Medulla oblongata (tissue), 1 donor: Measurements from ENCODE around the gene IL13.

Experiments used
- DNase-seq: peaks from one replicate; pipeline ENCODE4 v3.0.0-alpha.2; 2015; ENCODE audit errors: extremely low spot score

IL13 gene

GRCh38 chr5:132669966-132670882, 12.3 kb downstream of the IL13 start:
- DNase-seq: no peak

GRCh38 chr5:132671000-132671399, 13.0 kb downstream of the IL13 start:
- no peak for DNase-seq

DNA sequence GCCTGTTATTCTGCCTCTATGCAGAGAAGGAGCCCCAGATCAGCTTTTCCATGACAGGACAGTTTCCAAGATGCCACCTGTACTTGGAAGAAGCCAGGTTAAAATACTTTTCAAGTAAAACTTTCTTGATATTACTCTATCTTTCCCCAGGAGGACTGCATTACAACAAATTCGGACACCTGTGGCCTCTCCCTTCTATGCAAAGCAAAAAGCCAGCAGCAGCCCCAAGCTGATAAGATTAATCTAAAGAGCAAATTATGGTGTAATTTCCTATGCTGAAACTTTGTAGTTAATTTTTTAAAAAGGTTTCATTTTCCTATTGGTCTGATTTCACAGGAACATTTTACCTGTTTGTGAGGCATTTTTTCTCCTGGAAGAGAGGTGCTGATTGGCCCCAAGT, 15.5 kb downstream of the IL13 start:
- no peak for DNase-seq

DNA sequence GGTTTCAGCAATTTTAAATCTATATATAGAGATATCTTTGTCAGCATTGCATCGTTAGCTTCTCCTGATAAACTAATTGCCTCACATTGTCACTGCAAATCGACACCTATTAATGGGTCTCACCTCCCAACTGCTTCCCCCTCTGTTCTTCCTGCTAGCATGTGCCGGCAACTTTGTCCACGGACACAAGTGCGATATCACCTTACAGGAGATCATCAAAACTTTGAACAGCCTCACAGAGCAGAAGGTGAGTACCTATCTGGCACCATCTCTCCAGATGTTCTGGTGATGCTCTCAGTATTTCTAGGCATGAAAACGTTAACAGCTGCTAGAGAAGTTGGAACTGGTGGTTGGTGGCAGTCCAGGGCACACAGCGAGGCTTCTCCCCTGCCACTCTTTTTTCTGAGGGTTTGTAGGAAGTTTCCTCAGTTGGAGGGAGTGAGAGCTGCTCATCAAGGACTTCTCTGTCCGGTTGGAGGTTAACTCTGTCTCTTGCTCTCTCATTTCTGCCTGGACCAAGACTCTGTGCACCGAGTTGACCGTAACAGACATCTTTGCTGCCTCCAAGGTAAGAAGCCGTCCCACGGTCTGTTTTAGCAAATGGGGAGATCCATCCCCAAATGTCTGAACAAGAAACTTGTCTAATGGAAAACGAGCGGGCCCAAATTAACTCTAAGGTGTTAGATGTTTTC, 16.1 kb downstream of the IL13 start, which contains the start of gene IL4:
Gene IL4 (plus strand): TSS at position 51 of the 692 bp plus-strand sequence. CDS start 62 bp downstream, at position 113.
- no peak for DNase-seq

DNA sequence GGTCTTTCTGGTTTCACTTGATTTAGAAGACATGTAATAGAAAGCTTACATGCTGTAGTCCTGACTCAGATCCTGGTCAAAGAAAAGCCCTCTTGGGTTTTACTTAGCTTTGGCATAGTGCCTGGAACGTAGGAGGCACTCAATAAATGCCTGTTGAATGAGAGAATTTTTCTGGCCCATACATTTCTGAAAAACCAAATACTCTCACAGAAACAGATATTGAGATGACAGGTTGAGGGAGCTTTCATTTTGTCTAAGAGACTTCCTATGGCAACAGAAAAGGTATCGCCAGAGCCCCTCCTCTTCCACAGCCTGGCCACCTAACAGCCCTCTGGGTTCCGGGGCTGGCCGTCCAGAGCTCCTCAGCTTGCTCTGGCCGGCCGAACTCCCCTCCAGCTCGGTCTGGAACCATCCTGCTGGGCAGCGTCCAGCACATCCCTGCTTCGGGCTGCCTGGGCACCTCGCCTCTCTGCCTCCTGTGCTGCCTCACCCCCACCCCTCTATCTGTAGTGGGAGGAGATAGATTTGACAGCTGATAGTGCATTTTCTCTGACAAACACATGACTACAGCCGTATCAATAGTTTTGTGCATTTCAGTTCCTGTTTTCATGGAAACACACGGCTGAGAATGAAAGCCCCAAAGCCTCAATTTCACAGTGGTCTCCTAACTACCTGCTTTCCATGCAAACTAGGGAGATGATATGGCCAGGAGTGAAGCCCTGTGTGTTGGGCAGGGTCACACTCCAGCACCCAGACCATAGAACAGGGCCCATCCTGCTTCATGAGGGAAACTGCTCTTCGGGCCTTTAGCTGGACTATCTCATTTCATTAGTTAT, 16.9 kb downstream of the IL13 start:
- DNase-seq: no peak

GRCh38 chr5:132675936-132676689, 18.1 kb downstream of the IL13 start:
- DNase-seq: no peak

GRCh38 chr5:132677191-132677590, 19.2 kb downstream of the IL13 start:
- DNase-seq: no peak

DNA sequence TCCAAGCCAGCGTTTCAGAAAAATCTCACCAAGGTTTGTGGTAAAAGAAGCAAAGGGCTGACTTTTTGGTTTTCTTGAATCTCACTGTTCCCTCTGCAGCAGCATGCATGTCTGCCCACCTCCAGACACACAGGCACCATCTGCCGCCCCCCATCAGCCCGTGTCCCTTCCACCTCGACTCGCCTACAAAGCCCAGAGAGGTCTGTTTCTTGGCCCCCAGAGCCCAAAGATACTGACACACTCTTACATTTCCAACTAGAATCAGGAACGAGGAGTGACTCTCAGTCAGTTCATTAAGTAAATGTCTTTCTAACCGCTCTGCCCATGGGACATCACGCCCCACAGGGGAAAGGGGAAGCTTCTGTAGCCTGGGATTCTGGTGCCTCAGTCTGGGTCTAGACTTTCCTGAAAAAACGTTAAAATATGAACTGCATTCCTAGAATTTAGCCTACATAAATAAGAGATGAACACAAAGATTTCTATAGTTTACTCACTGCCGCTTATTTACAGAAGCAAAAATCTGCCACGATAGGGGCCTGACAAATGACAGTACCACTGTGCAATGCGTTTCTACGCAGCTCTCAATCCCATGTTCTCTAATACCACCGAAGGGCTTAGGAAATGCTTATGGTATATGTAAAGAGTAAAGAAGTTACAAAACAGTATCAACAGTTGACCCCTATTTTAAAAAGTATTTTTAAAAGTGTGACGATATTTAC, 19.9 kb downstream of the IL13 start:
- no peak for DNase-seq

DNA sequence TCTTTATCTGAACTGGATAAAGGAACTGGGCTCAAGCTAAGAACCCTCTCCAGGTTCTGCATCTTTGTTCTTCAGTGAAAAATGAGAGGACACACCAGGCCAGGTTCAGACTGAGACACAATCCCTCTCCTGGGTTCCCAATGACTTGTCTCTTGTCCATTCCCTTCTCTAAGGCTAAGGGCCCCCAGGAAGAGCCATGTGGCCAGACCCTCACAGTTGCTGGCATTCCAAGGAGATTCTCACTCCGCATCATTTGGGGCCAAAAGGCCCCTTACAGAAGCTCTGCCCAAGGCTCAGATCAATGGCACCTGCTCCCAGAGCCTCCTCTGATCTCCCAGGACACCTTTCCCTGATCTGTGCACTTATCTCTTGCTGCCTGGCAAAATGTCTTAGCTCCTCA, 20.8 kb downstream of the IL13 start:
- no peak for DNase-seq

DNA sequence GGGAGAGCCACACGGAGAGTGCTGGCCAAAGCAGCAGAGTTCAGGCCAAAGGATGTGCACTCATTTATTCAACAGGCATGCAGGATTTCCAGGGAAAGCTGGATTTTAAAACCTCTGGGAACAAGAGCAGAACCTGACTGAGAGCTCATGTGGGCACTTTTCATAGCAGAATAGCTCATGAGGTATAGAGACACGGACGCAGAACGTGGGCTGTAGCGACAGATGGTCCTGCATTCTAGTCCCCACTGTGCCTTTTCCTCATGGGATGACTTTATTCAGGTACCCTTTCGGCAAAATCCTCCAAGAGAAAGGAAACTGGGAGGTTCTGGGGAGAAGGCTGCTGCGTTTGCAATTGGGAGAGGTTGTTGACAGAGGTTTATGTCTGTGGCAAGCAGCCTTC, 21.2 kb downstream of the IL13 start:
- no peak for DNase-seq

DNA sequence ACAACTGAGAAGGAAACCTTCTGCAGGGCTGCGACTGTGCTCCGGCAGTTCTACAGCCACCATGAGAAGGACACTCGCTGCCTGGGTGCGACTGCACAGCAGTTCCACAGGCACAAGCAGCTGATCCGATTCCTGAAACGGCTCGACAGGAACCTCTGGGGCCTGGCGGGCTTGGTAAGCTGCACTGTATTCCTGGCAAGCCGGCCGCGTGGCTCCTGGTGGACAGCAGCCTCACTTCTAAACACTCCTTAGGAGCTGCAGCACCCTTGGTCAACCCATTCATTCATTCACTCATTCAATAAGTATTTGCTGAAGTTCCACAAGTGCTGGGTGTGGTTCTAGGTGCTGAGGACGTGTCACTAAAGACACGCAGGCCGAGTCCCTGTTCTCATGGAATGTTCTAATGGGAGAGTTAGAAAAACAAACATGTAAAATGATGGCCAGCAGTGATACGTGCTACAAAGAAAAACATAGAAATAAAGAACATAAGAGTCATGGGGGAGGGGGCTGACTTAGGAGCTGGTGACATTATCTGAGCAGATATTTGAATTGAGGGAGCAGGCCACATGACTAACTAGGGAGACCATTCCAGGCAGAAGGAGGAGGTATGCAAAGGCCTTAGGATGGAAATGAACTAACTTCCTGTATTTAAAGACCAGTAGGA, 21.9 kb downstream of the IL13 start:
- no peak for DNase-seq

- DNase-seq: no peak
Observed at GRCh38 chr5:132680780-132681475, 23.0 kb downstream of the IL13 start.

- DNase-seq: no peak
Observed at GRCh38 chr5:132681476-132681831, 23.5 kb downstream of the IL13 start.

DNA sequence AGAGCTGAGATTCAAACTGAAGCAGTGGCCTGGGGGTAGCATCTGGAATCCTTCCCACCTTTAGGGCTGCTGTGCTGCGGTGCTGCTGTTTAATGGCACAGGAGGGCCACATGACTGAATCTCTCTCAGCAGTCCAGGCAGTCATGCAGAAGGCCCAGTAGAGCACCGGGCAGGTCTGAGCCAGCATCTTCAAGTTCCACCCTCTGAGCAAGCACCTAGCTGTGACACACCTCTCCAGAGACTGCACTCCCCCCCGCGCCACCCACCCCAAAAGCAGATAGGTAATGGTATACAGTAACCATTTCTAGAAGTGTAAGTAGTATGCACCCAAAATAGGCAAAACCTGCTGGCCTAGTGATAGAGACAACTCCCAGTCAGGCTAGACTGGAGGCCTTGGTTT, 24.0 kb downstream of the IL13 start:
- no peak for DNase-seq

DNA sequence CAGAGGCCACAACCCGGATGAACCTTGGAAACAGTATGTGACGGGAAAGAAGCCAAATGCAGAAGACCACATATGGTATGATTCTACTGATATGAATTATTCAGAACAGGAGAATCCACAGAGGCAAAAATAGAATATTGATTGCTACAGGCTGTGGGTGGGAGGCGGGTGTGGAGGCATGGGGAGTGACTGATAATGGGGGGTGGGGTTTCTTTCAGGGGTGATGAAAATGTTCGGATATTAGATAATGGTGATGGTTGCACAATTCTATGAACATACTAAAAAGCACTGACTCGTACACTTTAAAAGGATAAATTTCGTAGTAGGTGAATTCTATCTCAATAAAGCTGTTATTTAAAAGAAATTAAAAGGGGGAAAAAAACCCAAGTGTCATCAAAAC, 26.5 kb downstream of the IL13 start:
- DNase-seq: no peak

- DNase-seq: no peak
Observed at GRCh38 chr5:132684922-132685720, 27.1 kb downstream of the IL13 start.

DNA sequence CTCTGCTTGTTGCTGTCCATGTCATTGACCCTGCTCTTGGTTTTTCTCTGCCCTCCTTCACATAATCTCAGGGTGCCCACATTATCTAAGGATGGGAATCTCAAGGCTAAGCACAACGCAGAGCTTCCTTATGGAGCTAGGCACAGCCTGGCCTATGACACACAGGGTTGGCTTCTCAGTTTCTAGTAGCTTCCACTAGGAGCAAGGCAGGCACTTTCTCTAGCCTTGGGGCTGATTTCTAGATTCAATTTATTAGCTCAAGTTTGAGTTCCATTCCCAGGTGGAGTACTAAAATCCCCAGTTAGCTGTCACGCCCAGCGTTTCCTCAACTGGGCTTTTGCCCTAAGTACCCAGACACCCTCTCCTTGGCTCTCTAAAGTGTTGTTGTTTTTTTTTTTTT, 28.2 kb downstream of the IL13 start:
- no peak for DNase-seq

- DNase-seq: no peak
Observed at GRCh38 chr5:132687995-132688394, 30.0 kb downstream of the IL13 start.
